GM18507 (cell line): ENCODE data around the gene FIP1L1.
"Not testable (repeated sequence)": the region's sequence is repeated elsewhere in the genome, so short reads cannot be mapped to it uniquely, and the experiment has no call there.

Experiments used
- DNase-seq: peaks from one replicate; pipeline ENCODE4 v3.0.0; 2011; ENCODE audit warnings: low read depth; ENCODE audit not compliant: insufficient read length; ENCODE audit errors: extremely low spot score
- FAIRE-seq: peaks from 2 replicates; lab custom pipeline; 2011; peaks lifted over from hg19 to GRCh38; lab: Jason Lieb, UNC

FIP1L1 gene

GRCh38 chr4:53377319-53378170 is at the start of gene FIP1L1:
Gene FIP1L1 (plus strand): TSS chr4:53377641. CDS start chr4:53377839, 198 bp downstream.
- DNase-seq (peak; percentile 92), FAIRE-seq (peak; percentile 99)

- DNase-seq, FAIRE-seq: not testable (repeated sequence)
Measured at GRCh38 chr4:53334916-53335315, 42.5 kb upstream of the FIP1L1 start.

- not testable (repeated sequence) for DNase-seq, FAIRE-seq
Measured at GRCh38 chr4:53340145-53340544, 37.3 kb upstream of the FIP1L1 start.

DNA sequence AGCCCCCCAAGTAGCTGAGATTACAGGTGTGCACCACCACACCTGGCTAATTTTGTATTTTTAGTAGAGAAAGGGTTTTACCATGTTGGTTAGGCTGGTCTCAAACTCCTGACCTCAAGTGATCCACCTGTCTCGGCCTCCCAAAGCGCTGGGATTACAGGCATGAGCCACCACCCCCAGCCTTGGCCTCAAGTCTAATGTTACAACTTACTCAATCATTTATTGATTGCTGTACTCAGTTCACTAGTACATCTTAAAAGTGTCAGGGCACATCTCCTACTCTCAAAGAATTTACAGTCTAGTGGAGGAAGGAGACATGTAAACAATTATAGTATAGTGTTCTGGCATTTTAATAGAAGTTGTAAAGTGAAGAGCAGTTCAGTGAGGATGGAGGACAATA is 31.0 kb upstream of the FIP1L1 start:
- not testable (repeated sequence) for DNase-seq, FAIRE-seq

DNA sequence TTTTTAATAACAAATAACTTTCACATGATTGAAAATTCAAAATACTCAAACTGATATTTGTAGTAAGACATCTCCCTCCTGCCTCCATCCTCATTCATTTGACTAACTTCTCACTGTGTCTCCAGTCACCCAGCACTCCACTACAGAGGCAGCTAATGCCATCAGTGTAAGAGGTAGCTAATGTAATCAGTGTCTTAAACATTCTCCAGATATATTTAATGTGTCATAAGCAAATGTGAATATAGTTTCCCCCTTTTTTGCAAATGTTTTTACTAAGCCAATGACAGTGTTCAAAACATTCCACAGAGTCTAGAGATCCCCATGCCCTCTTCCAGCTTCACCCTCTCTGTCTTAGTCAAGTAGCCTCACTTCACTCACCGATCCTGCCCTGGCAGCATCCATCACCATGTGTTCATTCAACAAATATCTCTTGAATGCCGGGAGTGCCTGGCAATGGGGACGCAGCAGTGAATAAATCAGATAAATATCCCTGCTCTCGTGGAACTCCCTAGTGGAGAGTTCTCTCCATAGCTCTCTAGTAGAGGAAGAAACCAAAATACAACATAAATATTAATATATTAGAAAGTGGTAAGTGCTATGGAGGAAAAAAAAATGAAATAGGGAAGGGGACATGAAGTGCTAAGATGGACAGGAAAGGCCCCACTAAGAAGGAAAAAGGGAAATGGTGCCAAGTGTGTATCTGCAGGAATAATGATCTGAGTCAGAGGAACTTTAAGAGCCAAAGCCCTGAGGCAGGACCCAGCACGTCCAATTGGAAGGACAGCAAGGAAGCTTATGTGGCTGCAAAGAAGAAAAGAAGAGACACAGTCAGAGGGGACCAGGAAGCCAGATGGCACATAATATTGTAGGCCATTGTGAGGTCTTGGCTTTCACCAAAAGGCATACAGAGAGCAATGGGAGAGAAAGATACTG is 30.3 kb upstream of the FIP1L1 start:
- DNase-seq (no peak), FAIRE-seq (no peak)

DNA sequence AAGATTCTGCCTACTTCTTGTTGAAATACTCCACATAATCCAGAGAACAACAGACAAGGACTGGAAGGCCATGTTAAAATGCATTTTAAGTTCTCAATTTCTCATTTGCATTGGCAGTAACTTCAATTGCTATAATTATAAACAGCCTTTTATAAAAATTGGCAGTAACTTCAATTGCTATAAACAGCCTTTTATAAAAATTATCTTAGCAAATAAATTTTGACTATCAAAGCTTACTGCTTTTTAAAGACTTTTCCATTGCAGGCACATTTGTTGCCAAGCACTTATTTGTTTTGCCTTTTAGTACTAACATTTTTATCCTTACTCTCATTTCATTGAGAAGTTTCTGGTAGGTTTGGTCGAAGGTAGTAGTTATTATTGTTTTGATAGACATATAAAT is 29.4 kb upstream of the FIP1L1 start:
- no peak for DNase-seq
- no peak for FAIRE-seq

GRCh38 chr4:53349091-53349491 is 28.4 kb upstream of the FIP1L1 start:
- FAIRE-seq: no peak
- DNase-seq: no peak

DNA sequence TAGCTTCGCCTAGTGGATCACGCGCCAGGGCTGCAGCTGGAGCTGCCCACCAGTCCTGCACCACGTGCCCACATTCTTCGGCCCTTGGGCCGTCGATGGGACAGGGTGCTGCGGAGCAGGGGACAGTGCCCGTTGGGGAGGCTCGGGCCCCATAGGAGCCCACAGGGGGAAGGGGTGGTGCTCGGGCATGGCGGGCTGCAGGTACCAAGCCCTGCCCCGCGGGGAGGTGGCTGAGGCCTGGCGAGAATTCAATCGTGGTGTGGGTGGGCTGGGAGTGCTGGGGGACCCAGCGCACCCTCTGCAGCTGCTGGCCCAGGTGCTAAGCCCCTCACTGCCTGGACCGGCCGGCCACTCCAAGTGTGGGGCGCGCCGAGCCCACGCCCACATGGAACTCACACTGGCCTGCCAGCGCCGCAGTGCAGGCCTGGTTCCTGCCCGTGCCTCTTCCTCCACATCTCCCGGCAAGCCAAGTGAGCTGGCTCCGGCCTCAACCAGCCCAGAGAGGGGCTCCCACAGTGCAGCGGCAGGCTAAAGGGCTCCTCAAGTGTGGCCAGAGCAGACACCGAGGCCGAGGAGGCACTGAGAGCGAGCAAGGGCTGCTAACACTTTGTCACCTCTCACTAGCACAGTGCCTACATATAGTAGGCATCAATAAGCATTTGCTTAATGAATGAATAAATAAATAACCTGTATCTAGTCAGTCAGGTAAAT is 23.3 kb upstream of the FIP1L1 start:
- FAIRE-seq: no peak
- DNase-seq: no peak

- no peak for DNase-seq
- FAIRE-seq: no peak
Measured at GRCh38 chr4:53355930-53356521, 21.4 kb upstream of the FIP1L1 start.

GRCh38 chr4:53361451-53361850 is 16.0 kb upstream of the FIP1L1 start:
- FAIRE-seq: no peak
- DNase-seq: no peak

DNA sequence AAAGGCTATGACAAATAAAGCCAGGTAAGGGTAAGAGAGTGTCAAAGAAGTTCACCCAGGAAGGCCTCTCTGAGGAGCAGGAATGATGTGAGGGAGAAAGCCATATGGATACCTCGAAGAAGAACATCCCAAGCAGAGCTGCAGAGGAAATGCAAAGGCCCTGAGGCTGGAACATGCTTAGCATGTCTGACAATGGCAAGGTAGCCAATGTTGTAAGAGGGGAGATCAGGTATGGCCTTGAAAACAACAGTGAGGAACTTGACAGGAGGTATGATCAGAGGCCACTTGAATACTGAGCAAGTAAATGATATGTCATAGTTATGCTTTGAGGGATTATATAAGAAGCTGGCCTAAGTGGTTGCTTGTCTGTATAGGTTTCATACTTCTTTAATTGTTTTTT is 15.3 kb upstream of the FIP1L1 start:
- FAIRE-seq (no peak), DNase-seq (no peak)

DNA sequence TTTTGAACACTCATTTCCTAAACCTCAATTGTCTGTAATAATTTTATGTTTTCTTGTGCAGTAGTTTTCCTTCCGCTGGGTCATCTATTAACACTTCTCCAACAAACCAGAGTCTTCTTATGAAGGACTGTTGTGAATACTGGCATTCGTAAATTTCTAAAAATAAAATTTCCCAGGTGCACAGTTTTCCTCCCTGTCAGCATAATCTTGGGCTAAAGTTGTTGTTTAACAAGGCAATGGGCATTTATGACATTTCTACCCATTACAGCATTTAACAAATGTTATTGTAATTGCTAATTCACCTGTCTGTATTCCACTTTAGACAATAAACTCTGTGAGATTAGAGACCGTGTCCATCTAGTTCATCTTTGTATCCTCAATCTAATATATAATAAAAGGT is 12.8 kb upstream of the FIP1L1 start:
- no peak for FAIRE-seq
- no peak for DNase-seq

- DNase-seq (no peak), FAIRE-seq (no peak)
Measured at GRCh38 chr4:53365121-53365485, 12.3 kb upstream of the FIP1L1 start.

GRCh38 chr4:53365486-53366300 is 11.7 kb upstream of the FIP1L1 start, which contains the start of gene SCFD2:
Gene SCFD2 (minus strand): TSS chr4:53366061.
- DNase-seq: peak; percentile 93
- FAIRE-seq: peak; percentile 98

DNA sequence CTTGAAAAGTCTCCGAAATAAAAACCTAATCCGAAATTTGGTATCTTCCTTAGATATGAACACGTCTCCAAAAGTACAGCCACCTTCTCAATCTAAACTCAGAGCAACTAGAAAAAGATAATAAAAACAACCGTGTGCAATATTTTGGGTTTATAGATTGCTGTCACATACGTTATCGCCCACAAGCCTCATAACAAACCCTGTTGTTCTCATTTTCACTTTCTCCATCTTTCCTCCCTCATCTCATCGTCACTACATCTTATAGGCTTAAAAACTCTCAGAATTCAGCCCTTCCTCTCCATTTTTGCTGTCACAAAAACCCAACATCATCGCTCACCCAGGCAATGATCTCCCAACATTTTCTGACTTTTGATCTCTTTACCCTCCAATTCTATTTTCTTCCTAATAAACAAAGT is 11.1 kb upstream of the FIP1L1 start:
- DNase-seq (no peak), FAIRE-seq (no peak)

DNA sequence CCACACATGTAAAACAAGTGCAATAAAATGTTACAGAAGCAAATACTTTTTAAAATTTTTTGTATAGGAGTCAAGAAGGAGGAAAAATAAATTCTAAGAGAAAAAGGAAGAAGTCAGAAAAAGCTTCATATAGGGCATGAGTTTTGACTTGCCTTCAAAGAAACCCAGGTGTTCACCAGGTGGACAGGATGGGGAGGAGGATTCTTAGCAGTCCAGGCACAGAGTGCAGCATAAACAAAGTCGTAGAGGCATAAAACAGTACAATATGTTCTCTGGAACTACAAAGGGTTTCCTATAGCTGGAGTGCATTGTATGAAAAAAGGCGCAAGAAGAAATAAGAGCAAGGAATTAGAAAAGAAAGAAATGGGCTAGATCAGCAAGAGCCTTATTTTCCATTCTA is 9.7 kb upstream of the FIP1L1 start:
- no peak for DNase-seq

DNA sequence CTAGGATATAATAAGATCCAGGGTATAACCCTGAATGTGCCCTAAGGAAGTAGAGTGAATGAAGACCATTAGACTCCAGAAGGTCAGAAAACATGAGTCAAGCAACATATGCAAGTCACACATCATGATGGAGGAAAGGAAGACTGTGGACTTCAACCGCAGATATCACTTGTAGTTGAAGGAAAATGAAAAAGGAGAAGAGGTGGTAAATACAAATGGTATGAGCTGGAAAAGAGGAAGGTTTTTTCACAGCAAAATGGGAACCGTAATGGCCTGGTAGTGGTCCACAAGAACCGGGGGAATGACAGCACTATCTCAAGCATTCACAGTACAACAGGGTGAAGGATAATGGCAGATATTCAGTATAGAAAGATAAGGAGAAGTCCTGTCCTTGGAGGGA is 6.4 kb upstream of the FIP1L1 start:
- DNase-seq: no peak
- FAIRE-seq: no peak

More for the DNA sequence above, 9.7 kb upstream of the FIP1L1 start:
- FAIRE-seq: no peak

DNA sequence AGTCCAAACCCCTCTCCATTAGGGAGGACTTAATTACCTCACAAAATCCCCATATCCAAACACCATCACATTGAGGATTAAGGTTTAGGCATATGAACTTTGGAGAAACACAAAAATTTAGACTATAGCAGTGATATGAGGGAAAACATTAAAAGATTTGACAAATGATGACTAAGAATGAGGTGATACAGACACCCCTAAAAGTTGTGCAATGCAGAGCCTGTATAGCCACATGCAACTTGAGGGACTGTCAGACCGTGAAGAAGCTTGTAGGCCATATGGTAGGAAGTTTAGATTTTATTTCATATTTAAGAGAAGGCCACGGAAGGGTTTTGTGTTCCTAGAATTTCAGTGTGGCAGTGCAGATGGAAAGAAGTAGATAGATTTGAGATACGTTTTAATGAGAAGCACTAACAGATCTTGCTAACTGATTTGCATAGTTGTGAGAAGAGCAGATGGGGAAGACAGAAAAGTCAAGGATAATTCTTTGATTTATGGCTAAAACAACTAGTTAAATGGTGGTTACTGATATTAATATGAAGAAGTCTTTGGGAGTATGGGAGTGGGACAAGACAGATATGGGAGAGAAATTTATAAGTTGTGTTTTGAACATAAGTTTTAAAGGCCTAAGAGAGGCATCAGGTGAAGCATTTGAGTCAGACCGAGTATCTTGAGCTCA is 5.5 kb upstream of the FIP1L1 start:
- no peak for FAIRE-seq
- no peak for DNase-seq
